ENCODE measurements around the gene CSH1. TPM values are rescaled to one million over a fixed set of nuclear protein-coding genes. Genes with fewer than 3 reads are reported as not detected.
A peak's percentile ranks its signal among the peaks of the same experiment; 100 is the strongest.
"Not testable (repeated sequence)": the region's sequence is repeated elsewhere in the genome, so short reads cannot be mapped to it uniquely, and the experiment has no call there.

The CSH1 gene
- not detected for total RNA-seq
- long read RNA-seq, result 0 reads

- ATAC-seq; DNase-seq (ENCODE audit: missing footprints); intact Hi-C loops (cut with DNase I): not testable (repeated sequence)
These were observed at the start of gene CSH1 for GRCh38 chr17:63896524-63897354. Gene CSH1 (minus strand): TSS chr17:63896574. CDS start chr17:63896511, 63 bp downstream.

DNA sequence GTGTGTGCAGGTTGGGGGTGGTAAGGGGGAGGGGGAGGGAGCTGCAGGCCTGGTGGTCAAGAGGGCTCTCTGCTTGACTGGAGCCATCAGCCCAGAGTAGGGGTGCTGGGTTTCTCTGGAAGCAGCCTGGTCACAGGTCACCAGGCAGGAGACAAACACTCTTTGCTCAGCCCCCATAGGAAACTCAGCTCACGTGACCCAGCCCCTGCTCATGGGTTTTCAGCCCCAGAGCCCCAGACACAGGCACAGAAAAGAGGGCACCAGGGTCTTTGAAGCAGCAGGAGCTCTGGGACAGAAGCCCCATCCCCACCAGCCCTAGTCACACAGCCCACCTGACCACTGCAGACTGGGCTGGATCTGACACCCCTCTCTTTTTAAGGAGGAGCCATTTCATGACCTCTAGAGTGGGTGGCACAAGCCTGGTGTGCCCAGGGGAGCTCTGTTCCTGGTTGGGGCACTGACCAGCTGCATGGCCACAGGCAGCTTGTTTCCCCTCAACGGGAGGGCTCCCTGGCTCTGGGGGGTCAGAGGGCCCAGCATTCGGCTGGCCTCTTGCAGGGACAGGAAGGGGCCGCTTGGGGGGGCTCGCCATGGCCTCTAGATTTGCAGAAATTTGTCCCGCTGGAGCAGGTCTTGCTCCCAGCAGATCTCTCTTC is 49.5 kb upstream of the CSH1 start:
- no peak for ATAC-seq
- DNase-seq (ENCODE audit: missing footprints), result no peak
- intact Hi-C loops (cut with DNase I), result loop anchor here (2.0 to 5.0 kb wide), 2 partner anchors 27 to 41 kb away; partner anchors contain the start of gene GH1

GRCh38 chr17:63944736-63945499 is 48.5 kb upstream of the CSH1 start:
- DNase-seq (ENCODE audit: missing footprints) (peak; percentile 49), ATAC-seq (no peak)
- intact Hi-C loops (cut with DNase I), result loop anchor here (5.0 kb wide), 1 partner anchor 42 kb away; no protein-coding TSS in a partner anchor

- ATAC-seq (no peak), DNase-seq (ENCODE audit: missing footprints) (peak; percentile 7)
- intact Hi-C loops (cut with DNase I), result no loop called here
These were observed 47.4 kb upstream of the CSH1 start for GRCh38 chr17:63943745-63944144.

DNA sequence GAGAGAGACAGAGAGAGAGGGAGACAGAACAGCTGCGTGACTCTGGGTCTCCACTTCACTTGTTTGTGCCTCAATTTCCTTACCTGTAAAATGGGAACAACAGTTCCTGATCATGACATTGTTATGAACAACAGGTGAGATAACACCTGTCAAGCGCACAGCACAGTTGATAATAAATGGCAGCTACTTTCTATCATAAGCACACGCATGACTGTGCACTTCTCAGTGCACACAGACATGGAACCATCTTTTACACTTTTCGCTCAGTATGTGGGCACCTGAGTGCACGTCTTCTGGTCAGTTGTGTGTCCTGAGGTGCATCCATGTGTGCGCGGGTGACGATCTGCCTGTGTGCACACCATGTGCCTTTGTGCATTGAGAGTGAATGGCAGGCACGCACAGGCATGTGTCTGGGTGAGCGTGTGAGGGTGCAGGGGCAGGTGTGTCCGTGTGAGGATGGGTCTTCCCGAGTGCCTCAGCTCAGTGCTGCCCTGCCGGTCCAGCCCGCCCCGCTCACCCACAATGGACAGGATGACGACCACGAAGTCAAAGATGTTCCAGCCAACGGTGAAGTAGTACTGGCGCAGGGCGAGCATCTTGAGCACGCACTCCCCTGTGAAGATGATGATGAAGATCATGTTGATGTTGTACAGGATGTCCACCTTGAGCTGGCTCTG is 46.1 kb upstream of the CSH1 start:
- no peak for ATAC-seq
- intact Hi-C loops (cut with DNase I), result no loop called here
- DNase-seq (ENCODE audit: missing footprints), result peak; percentile 55

DNA sequence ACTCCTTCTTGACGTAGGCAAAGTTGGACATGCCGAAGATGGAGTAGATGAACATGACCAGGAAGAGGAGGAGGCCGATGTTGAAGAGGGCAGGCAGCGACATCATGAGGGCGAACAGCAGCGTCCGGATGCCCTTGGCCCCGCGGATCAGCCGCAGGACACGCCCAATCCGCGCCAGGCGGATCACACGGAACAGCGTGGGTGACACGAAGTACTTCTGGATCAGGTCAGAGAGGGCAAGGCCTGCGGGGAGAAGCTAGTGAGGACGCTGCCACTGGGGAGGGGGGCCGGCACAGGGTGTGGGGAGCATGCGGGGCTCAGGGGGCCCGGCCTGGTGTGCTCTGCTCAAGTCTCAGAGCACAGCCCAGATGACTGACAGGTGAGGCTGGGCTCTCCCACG is 45.4 kb upstream of the CSH1 start:
- ATAC-seq (no peak), DNase-seq (ENCODE audit: missing footprints) (peak; percentile 41)

GRCh38 chr17:63941162-63941561 is 44.8 kb upstream of the CSH1 start:
- intact Hi-C loops (cut with DNase I), result no loop called here
- DNase-seq (ENCODE audit: missing footprints) (peak; percentile 55), ATAC-seq (no peak)

More for the DNA sequence above, 45.4 kb upstream of the CSH1 start:
- intact Hi-C loops (cut with DNase I), result no loop called here

DNA sequence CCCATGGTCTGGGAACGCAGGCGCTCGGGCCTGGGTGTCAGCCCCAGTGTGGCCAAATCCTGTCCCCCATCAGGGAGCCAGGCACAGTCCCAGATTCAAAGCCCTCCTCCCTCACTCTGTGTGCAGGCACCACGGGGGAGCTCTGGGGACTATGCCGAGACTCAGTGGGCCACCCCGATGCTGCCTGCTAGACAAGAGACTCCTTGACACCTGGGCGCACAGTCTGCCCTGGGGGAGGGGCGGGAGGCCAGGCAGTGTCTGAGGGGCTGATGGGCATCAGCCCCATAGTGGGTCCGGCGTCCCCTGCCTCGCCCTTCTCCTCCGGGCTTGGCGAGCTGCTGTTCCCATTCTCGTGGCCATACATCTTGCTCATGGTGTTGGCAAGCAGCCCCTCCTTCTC is 44.2 kb upstream of the CSH1 start:
- intact Hi-C loops (cut with DNase I), result no loop called here
- no peak for ATAC-seq
- DNase-seq (ENCODE audit: missing footprints), result peak; percentile 49

DNA sequence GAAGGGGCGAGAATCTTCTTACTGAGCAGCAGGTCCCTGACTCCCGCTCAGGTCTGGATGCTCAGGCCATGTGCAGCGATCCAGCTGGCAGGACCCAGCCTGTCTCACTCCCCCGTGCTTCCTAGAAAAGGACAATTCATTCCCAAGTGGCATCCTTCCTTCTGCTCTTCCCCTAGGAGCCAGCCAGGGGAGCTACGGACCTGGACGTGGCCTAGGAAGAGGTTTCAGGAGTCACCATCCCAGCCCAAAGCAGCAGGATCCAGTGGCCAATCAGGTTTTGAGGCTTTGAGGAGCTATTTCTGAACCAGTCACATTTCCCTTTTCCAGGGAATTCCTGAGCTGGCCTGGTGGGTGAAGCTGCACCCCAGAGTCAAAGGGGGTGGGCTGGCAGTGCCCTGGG is 43.5 kb upstream of the CSH1 start:
- ATAC-seq (no peak), DNase-seq (ENCODE audit: missing footprints) (peak; percentile 9)
- intact Hi-C loops (cut with DNase I), result no loop called here

DNA sequence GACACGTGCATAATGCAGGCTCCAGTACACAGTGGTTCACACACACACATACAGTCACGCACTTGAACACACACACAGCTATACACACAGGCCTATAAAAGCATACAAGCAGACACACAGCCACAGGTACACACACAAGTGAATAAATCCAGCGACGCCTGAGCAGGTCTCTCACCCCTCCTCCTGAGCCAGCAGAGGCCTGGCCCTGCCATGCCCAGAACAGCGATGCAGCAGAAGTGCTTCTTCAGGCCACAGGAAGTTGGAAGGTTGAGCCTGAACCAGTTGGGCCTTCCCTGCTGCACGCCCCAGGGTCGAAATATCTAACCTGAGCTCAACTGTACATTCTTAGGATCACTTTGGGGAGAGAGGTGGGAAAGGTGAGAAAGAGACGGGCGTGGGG is 43.0 kb upstream of the CSH1 start:
- ATAC-seq (no peak), DNase-seq (ENCODE audit: missing footprints) (peak; percentile 9)
- intact Hi-C loops (cut with DNase I), result no loop called here

DNA sequence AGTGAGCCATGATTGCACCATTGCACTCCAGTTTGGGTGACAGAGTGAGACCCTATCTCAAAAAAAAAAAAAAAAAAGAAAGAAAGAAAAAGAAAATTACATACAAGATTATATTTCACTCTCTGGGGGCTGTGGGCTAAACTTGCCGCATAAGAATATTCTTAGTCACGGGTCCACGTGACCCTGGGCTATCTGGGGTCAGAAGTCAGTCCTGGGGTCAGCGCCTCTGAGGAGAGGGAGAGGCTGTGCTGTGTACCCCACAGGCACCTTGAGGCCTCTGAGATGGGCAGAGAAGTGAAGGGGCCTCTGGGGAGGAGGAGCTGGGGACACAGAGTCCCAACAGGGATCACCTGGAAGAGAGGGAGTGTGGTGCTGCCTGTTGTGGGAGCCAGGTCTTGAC is 41.5 kb upstream of the CSH1 start:
- ATAC-seq (no peak), DNase-seq (ENCODE audit: missing footprints) (no peak)
- intact Hi-C loops (cut with DNase I), result no loop called here

DNA sequence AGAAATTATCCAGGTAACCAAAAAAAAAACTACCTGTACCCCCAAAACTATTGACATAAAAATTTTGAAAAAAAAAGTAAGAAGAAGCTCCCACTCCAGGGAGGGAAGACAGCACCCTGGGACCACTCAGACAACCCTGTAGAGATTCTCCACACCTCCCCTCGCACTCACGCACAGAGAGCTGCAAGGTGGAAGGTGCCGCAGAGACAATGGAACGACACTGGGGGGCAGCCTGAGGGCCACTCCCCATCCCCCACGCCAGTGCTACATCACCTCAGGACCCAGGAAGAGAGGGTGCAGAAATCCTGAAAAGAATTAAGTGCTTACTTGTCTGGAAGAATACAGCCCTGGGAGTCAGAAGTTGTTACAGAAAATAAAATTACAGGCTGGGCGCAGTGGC is 40.9 kb upstream of the CSH1 start:
- intact Hi-C loops (cut with DNase I), result no loop called here
- ATAC-seq (no peak), DNase-seq (ENCODE audit: missing footprints) (no peak)

- DNase-seq (ENCODE audit: missing footprints) (peak; percentile 56), ATAC-seq (no peak)
- intact Hi-C loops (cut with DNase I), result loop anchor here (5.0 kb wide), 1 partner anchor 58 kb away; no protein-coding TSS in a partner anchor
These were observed 38.1 kb upstream of the CSH1 start for GRCh38 chr17:63934183-63935112.

DNA sequence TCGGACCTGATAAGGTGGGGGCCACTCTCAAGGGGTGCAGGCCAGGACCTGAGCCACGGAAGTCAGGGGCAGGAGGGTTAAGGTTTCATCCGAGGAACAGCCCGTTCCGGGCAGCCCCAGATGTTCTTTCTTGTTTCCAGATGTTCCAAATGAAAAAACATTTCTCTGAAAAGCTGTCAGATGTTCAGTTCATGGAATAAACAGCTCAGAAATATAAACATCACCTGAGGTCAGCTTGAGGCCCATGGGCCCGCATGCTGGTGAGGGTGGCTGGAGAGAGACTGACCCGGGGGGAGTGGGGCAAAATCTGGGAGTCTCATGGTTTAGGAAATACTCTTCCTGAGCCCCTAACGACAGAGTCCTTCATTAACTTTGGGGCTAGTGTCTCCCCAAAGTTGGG is 37.2 kb upstream of the CSH1 start:
- ATAC-seq (no peak), DNase-seq (ENCODE audit: missing footprints) (peak; percentile 15)
- intact Hi-C loops (cut with DNase I), result loop anchor here (5.0 kb wide), 1 partner anchor 59 kb away; no protein-coding TSS in a partner anchor

DNA sequence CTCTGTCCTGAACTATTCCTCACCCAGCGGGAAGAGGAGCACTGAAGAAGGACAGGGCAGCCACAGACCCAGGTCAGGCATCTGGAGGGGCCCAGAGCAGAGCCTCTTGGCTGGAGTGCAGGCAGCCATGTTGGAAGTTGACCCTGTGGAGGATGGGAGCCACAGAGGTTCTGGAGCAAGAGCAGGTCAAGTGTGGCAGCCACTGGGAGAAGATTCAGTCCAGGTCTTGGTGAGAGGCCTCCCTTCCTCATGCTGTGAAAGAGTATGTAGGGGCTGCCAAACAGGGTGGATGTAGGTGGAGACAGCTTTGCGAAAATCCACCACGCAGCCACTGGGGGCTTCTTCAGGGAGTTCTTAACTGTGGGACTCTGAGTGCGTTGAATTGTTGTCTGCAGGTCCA is 36.3 kb upstream of the CSH1 start:
- ATAC-seq, result no peak
- intact Hi-C loops (cut with DNase I), result loop anchor here (5.0 kb wide), 1 partner anchor 60 kb away; no protein-coding TSS in a partner anchor
- DNase-seq (ENCODE audit: missing footprints), result no peak

DNA sequence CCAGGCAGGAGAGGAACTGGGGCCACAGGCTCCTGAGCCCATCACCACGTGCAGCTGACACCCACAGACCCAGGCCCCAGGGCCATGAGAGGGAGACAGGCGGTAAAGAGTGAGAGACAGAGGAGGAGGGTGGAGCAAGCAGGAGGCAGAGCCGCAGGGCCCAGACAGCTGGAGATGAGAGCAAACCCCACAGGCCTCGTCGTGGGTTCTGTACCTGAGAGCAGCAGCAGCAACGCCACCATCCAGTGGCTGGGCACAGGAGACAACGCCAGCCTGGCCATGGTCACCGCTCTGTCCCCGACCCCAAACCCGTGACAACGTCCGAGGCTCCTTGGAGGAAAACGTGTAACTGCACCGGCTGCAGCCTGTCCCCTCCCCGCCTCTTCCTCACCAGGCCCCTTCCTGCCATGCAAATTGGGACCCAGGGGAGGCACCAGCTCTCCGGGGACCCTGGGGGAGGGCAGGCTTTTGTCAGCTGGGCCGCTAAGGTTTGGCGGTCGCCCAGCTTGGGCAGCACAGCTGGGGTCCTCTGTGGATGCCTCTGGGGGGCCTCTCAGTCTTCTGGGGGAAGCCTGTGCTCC is 35.7 kb upstream of the CSH1 start, which contains the start of gene CD79B:
Gene CD79B (minus strand): TSS at position 351 of the 581 bp plus-strand sequence. CDS start 70 bp downstream, at position 281.
- intact Hi-C loops (cut with DNase I), result loop anchor here (5.0 kb wide), 1 partner anchor 60 kb away; no protein-coding TSS in a partner anchor
- DNase-seq (ENCODE audit: missing footprints), result peak; percentile 56
- ATAC-seq, result no peak

Data from Right ventricle myocardium inferior (tissue), 1 donor.